SK-N-SH (cell line): ENCODE data around the gene SLC25A26. TPM values are rescaled to one million over a fixed set of nuclear protein-coding genes. Genes with fewer than 3 reads are reported as not detected.
A peak's percentile ranks its signal among the peaks of the same experiment; 100 is the strongest.

ENCODE experiments used
- CTCF ChIA-PET: fragments of 300-600, 350-600 bp; formaldehyde crosslinking; extraction: SDS; loops from one replicate; lab custom pipeline; 2021; lab: Yijun Ruan, JAX
- POLR2A ChIA-PET: fragments of 350-600 bp; sonication (Branson Sonifier 250); formaldehyde crosslinking; extraction: SDS; loops from one replicate; lab custom pipeline; 2020; ENCODE audit warnings: antibody characterized with exemption, inconsistent platforms; lab: Yijun Ruan, JAX
- DNase-seq: peaks from one replicate; pipeline ENCODE4 v3.0.0; 2012
- H2AFZ ChIP-seq: fragments of 200-600 bp; sonication (generic); 2 replicates; pipeline ENCODE4 v1.8.1; 2016; ENCODE audit warnings: antibody characterized with exemption, mild to moderate bottlenecking, low read depth
- H3F3A ChIP-seq: fragments of 200-600 bp; sonication (generic); replicated peaks from 2 replicates; pipeline ENCODE3; 2016; ENCODE audit warnings: antibody characterized with exemption, mild to moderate bottlenecking; ENCODE audit not compliant: insufficient read depth
- H3K27ac ChIP-seq, 2 experiments: fragments of 200-500 bp in 1 of 2; fragments of 200-600 bp in 1 of 2; sonication (Bioruptor generic) in 1 of 2; sonication (generic), shearing (Covaris generic) in 1 of 2; 2 replicates each; pipeline versions ENCODE4 v1.5.1 to v1.6.1; 2014 to 2016; ENCODE audit warnings: low read depth in 2 of 2, inconsistent platforms in 1 of 2, low read length in 1 of 2, mild to moderate bottlenecking in 1 of 2, mixed read lengths in 1 of 2
- H3K27me3 ChIP-seq: fragments of 200-600 bp; sonication (generic), shearing (Covaris generic); 2 replicates; pipeline ENCODE4 v1.6.1; 2016; ENCODE audit warnings: mixed run types; ENCODE audit not compliant: insufficient read depth
- H3K36me3 ChIP-seq, 2 experiments: fragments of 200-500 bp in 1 of 2; fragments of 200-600 bp in 1 of 2; sonication (Bioruptor generic) in 1 of 2; sonication (generic) in 1 of 2; replicated peaks in 1 of 2; 2 replicates each; pipeline versions ENCODE3 to v1.5.1; 2014 to 2016; ENCODE audit warnings: low read length in 1 of 2, mild to moderate bottlenecking in 1 of 2; ENCODE audit not compliant: insufficient read depth in 2 of 2, control insufficient read depth in 1 of 2
- H3K4me1 ChIP-seq, 2 experiments: fragments of 200-500 bp in 1 of 2; fragments of 200-600 bp in 1 of 2; sonication (Bioruptor generic) in 1 of 2; sonication (generic), shearing (Covaris generic) in 1 of 2; 2 replicates each; pipeline versions ENCODE4 v1.5.1 to v1.6.1; 2014 to 2016; ENCODE audit warnings: low read depth in 1 of 2, low read length in 1 of 2, mixed run types in 1 of 2; ENCODE audit not compliant: insufficient read depth in 2 of 2, control insufficient read depth in 1 of 2
- H3K4me2 ChIP-seq: fragments of 200-600 bp; sonication (generic), shearing (Covaris generic); 2 replicates; pipeline ENCODE4 v1.6.1; 2017; ENCODE audit warnings: mixed run types
- H3K4me3 ChIP-seq, 2 experiments: fragments of 200-500 bp in 1 of 2; fragments of 200-600 bp in 1 of 2; sonication (Bioruptor generic) in 1 of 2; sonication (generic), shearing (Covaris generic) in 1 of 2; 2 replicates each; pipeline versions ENCODE4 v1.5.1 to v1.8.1; 2014 to 2016; ENCODE audit warnings: low read depth in 2 of 2, inconsistent platforms in 1 of 2, low read length in 1 of 2, mild to moderate bottlenecking in 1 of 2, mixed read lengths in 1 of 2, moderate library complexity in 1 of 2
- H3K79me2 ChIP-seq: fragments of 200-600 bp; sonication (generic); 2 replicates; pipeline ENCODE4 v1.8.1; 2017; ENCODE audit warnings: mild to moderate bottlenecking; ENCODE audit not compliant: insufficient read depth
- H3K9ac ChIP-seq: fragments of 200-600 bp; sonication (generic); 2 replicates; pipeline ENCODE4 v1.6.1; 2017; ENCODE audit warnings: mixed run types
- H3K9me2 ChIP-seq: fragments of 200-600 bp; sonication (generic); 2 replicates; pipeline ENCODE4 v1.6.1; 2017; ENCODE audit warnings: mixed run types
- H3K9me3 ChIP-seq: fragments of 200-600 bp; sonication (generic); 2 replicates; pipeline ENCODE4 v1.6.1; 2017; ENCODE audit warnings: mixed run types, mild to moderate bottlenecking, moderate library complexity
- H4K20me1 ChIP-seq: fragments of 200-600 bp; sonication (generic); 2 replicates; pipeline ENCODE4 v1.6.1; 2017; ENCODE audit warnings: mild to moderate bottlenecking, mixed run types; ENCODE audit not compliant: insufficient read depth
- CTCF ChIP-seq: fragments of 200-600 bp; sonication (generic); IDR thresholded peaks from 2 replicates; pipeline ENCODE4 v1.6.1; 2017; ENCODE audit warnings: antibody characterized with exemption, mild to moderate bottlenecking, moderate library complexity
- ELF1 ChIP-seq: IDR thresholded peaks from 2 replicates; pipeline ENCODE4 v1.4.0; 2012
- EP300 ChIP-seq, 2 experiments: IDR thresholded peaks; 2 replicates each; pipeline versions ENCODE4 v1.4.0 to v1.6.1; 2012; ENCODE audit warnings: borderline replicate concordance in 1 of 2, low read depth in 1 of 2, low read length in 1 of 2
- FOXJ3 ChIP-seq: sonication (generic); formaldehyde crosslinking; IDR thresholded peaks from 2 replicates; pipeline ENCODE4 v1.5.1; 2020; ENCODE audit warnings: mild to moderate bottlenecking, missing genetic modification reagents
- FOXM1 ChIP-seq: IDR thresholded peaks from 2 replicates; pipeline ENCODE4 v1.4.0; 2012; ENCODE audit warnings: low read depth, mild to moderate bottlenecking
- GABPA ChIP-seq: IDR thresholded peaks from 2 replicates; pipeline ENCODE4 v1.4.0; 2012; ENCODE audit warnings: low read depth, mild to moderate bottlenecking
- GATA2 ChIP-seq: sonication (generic); formaldehyde crosslinking; IDR thresholded peaks from 2 replicates; pipeline ENCODE4 v1.5.0; 2020; ENCODE audit warnings: mild to moderate bottlenecking, missing genetic modification reagents
- IRF3 ChIP-seq: fragments of 150-350 bp; IDR thresholded peaks from 2 replicates; pipeline ENCODE4 v1.6.1; 2016; ENCODE audit warnings: mild to moderate bottlenecking, low read depth, low read length
- JUND ChIP-seq: IDR thresholded peaks from 2 replicates; pipeline ENCODE4 v1.4.0; 2012
- MXI1 ChIP-seq: IDR thresholded peaks from 2 replicates; pipeline ENCODE4 v1.6.1; 2012; ENCODE audit warnings: mild to moderate bottlenecking, low read depth, low read length, improper control_type of control experiment
- NRF1 ChIP-seq: IDR thresholded peaks from 2 replicates; pipeline ENCODE4 v1.6.1; 2012; ENCODE audit warnings: low read depth, mild to moderate bottlenecking, low read length
- POLR2AphosphoS5 ChIP-seq: IDR thresholded peaks from 2 replicates; pipeline ENCODE4 v1.6.1; 2012; ENCODE audit warnings: low read depth, low read length
- RAD21 ChIP-seq: IDR thresholded peaks from 2 replicates; pipeline ENCODE4 v1.6.1; 2012; ENCODE audit warnings: mild to moderate bottlenecking, low read length
- REST ChIP-seq: IDR thresholded peaks from 2 replicates; pipeline ENCODE4 v1.6.1; 2012; ENCODE audit warnings: mild to moderate bottlenecking, low read depth, low read length, moderate library complexity
- RFX5 ChIP-seq: IDR thresholded peaks from 2 replicates; pipeline ENCODE4 v1.6.1; 2012; ENCODE audit warnings: mild to moderate bottlenecking, improper control_type of control experiment, low read length
- SMC3 ChIP-seq: IDR thresholded peaks from 2 replicates; pipeline ENCODE4 v1.6.1; 2012; ENCODE audit warnings: low read depth, low read length, improper control_type of control experiment
- TAF1 ChIP-seq: IDR thresholded peaks from 2 replicates; pipeline ENCODE4 v1.6.1; 2012; ENCODE audit warnings: low read depth, mild to moderate bottlenecking, low read length, moderate library complexity, borderline replicate concordance
- TCF12 ChIP-seq: IDR thresholded peaks from 2 replicates; pipeline ENCODE4 v1.4.0; 2012
- USF1 ChIP-seq: IDR thresholded peaks from 2 replicates; pipeline ENCODE4 v1.4.0; 2012; ENCODE audit warnings: low read depth, borderline replicate concordance
- YY1 ChIP-seq: IDR thresholded peaks from 2 replicates; pipeline ENCODE4 v1.4.0; 2012; ENCODE audit warnings: low read depth, mild to moderate bottlenecking
- WGBS: methylation state at CpG from one replicate; pipeline ENCODE4 v1.1.6; 2017; ENCODE audit warnings: low lambda C conversion rate; 5-methylcytosine and 5-hydroxymethylcytosine counted together
- polyA plus RNA-seq, 3 experiments: library from polyadenylated mRNA; depleted of rRNA; stranded (reverse); fragments of >200 nt; gene quantifications; 2 replicates each; pipeline ENCODE4 v1.2.3, GENCODE V29; 2012

The SLC25A26 gene
- polyA plus RNA-seq, 1 of the 3 experiments (the other 2 are of a cell fraction): 31.8 TPM

- CTCF ChIA-PET: interaction anchor here (1.0 to 1.9 kb wide), 4 partner anchors 11 to 574 kb away, joined by 3 to 6 read pairs (median 4); no protein-coding TSS in a partner anchor
- H3K9me3 ChIP-seq: no peaks in the 10 kb centered on the region
- peaks cover 10 to 31% of the 10 kb centered on the region in 2 experiments for H3K36me3 ChIP-seq
- H3F3A ChIP-seq: no peaks in the 10 kb centered on the region
- TF ChIP-seq GATA2 (CRISPR knock-in tag): no peak
- no peak for TF ChIP-seq REST
- TF ChIP-seq RFX5: no peak
- TF ChIP-seq, all 33 proteins: peak for 0
- Histone ChIP-seq H3K4me3 (no peak overlapping the region), H3K4me1 (no peaks in the 10 kb centered on the region; a peak in 1 of 4 replicates), H3K4me2 (no peak overlapping the region), H4K20me1 (no peaks in the 10 kb centered on the region), H3K27ac (no peak overlapping the region), H3K9ac (no peak overlapping the region), H3K79me2 (no peaks in the 10 kb centered on the region), H3K27me3 (no peaks in the 10 kb centered on the region), H3K9me2 (no peaks in the 10 kb centered on the region), H2AFZ (no peak overlapping the region)
- DNase-seq: no peak
- WGBS: 100% methylated on average over 2 of the region's 2 CpGs
- POLR2A ChIA-PET: no interaction called here
Measured at GRCh38 chr3:66248641-66249040, 27.8 kb downstream of the SLC25A26 start.

GRCh38 chr3:66253790-66254620 lies 33.2 kb downstream of the SLC25A26 start:
- Histone ChIP-seq H3K4me3 (no peak overlapping the region; a peak in 1 of 4 replicates), H2AFZ (no peak overlapping the region), H3K79me2 (no peaks in the 10 kb centered on the region), H3K27ac (no peak overlapping the region), H3F3A (no peaks in the 10 kb centered on the region), H3K9me2 (no peaks in the 10 kb centered on the region), H3K36me3 (peaks cover 0 to 14% of the 10 kb centered on the region in 2 experiments), H3K4me1 (peaks cover 0 to 13% of the 10 kb centered on the region in 2 experiments; a peak in 1 of 4 replicates), H3K9ac (no peak overlapping the region)
- no peak for DNase-seq
- TF ChIP-seq CTCF (peak; percentile 80), TAF1 (no peak), RFX5 (no peak), FOXJ3 (CRISPR knock-in tag) (no peak), GATA2 (CRISPR knock-in tag) (no peak), MXI1 (no peak), SMC3 (peak; percentile 32), JUND (no peak), NRF1 (no peak), POLR2AphosphoS5 (no peak), ELF1 (no peak), USF1 (no peak), TCF12 (no peak), EP300 (IDR thresholded peaks at IDR 0.05; ENCODE audit: borderline replicate concordance in 1 of 2, low read depth in 1 of 2, low read length in 1 of 2) (no peak), GABPA (no peak), FOXM1 (no peak), IRF3 (no peak), RAD21 (peak; percentile 71), YY1 (no peak)
- TF ChIP-seq, all 33 proteins: peak for 3
- ChIA-PET CTCF (interaction anchor here (0.5 to 4.4 kb wide), 53 partner anchors 8 to 718 kb away, joined by 3 to 67 read pairs (median 3); partner anchors contain the start of gene SLC25A26), POLR2A (no interaction called here)
- H3K9me3 ChIP-seq: no peaks in the 10 kb centered on the region
- no peak overlapping the region for H3K4me2 ChIP-seq
- H3K27me3 ChIP-seq: no peaks in the 10 kb centered on the region
- H4K20me1 ChIP-seq: no peaks in the 10 kb centered on the region
- 35% methylated on average over 6 of the region's 6 CpGs for WGBS
